Measurements from ENCODE around the gene ENG. TPM values are rescaled to one million over a fixed set of nuclear protein-coding genes. Genes with fewer than 3 reads are reported as not detected.

Gene ENG
- total and polyA plus RNA-seq, 2 of the 4 experiments (the other 2 are of a cell fraction), result 3.6 to 83.3 TPM

DNA sequence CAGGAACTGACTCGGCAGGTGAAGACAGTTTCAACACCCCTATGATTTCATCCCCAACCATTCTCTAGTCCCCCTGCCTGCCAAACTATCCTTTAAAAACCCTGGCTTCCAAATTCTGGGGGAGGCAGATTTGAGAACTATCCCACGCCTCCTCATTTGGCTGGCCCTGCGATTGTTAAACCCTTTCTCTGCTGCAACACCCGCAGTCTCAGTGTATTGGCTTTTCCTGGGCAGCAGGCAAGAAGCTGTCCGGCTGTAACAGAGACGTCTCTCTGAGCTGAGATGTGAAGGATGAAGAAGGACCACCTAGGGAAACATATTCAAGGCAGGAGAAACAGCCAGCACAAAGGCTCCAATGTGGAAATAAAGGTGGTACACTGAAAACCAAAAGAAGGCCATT, 38.4 kb upstream of the ENG start:
- POLR2A ChIA-PET (ENCODE audit: unreplicated experiment), result interaction anchor here (0.5 kb wide), 1 partner anchor 38 kb away, joined by 3 read pairs; the partner anchor contains the start of gene PIP5KL1
- Histone ChIP-seq H3K9ac (ENCODE audit: low read depth, low read length) (no peak overlapping the region), H2AK9ac (replicated peaks; ENCODE audit: low read depth, low read length, poor library complexity) (no peak overlapping the region), H3K27me3 (ENCODE audit: control insufficient read depth, insufficient read depth, low read length) (no peaks in the 10 kb centered on the region), H2AK5ac (ENCODE audit: low read depth, low read length) (no peak overlapping the region), H2BK15ac (ENCODE audit: low read depth, low read length) (no peak overlapping the region), H3K4ac (ENCODE audit: low read depth, low read length) (no peak overlapping the region), H3K79me1 (ENCODE audit: low read depth in 1 of 2, low read length in 2 of 2) (peaks cover 11 to 62% of the 10 kb centered on the region in 2 experiments), H3K23ac (ENCODE audit: low read depth, low read length) (no peak overlapping the region), H3K36me3 (ENCODE audit: control insufficient read depth, insufficient read depth, low read length) (peaks cover 56% of the 10 kb centered on the region), H3K4me3 (ENCODE audit: insufficient read depth, low read depth, low read length) (no peak overlapping the region), H3K56ac (ENCODE audit: extremely low read depth, insufficient read depth, low read length) (no peak overlapping the region), H4K8ac (ENCODE audit: low read depth in 2 of 2, low read length in 2 of 2) (no peak overlapping the region), H3K4me2 (ENCODE audit: low read depth, low read length) (no peak overlapping the region), H2BK20ac (ENCODE audit: low read depth, low read length) (no peak overlapping the region), H2BK120ac (ENCODE audit: low read depth, low read length) (no peak overlapping the region), H3K9me3 (ENCODE audit: control insufficient read depth, insufficient read depth, low read length) (peaks cover 15% of the 10 kb centered on the region), H3K4me1 (ENCODE audit: control insufficient read depth, insufficient read depth, low read length) (peaks cover 10% of the 10 kb centered on the region), H2AFZ (replicated peaks; ENCODE audit: low read length, poor library complexity) (no peak overlapping the region), H2BK5ac (ENCODE audit: low read depth, low read length, poor library complexity, severe bottlenecking) (no peak overlapping the region), H4K91ac (ENCODE audit: insufficient read depth, low read depth, low read length) (no peak overlapping the region), H3K9me1 (ENCODE audit: insufficient read depth, low read length) (peaks cover 13% of the 10 kb centered on the region), H3K18ac (ENCODE audit: low read depth, low read length) (no peak overlapping the region), H4K20me1 (ENCODE audit: insufficient read depth, low read length) (peaks cover 36% of the 10 kb centered on the region), H4K5ac (ENCODE audit: low read depth, low read length) (no peak overlapping the region), H3K14ac (replicated peaks; ENCODE audit: low read depth, low read length) (no peak overlapping the region), H3K27ac (ENCODE audit: insufficient read depth, low read length) (no peak overlapping the region)
- no CpG with 5 or more reads among the region's 6 CpGs for WGBS, 2 experiments (ENCODE audit: extremely low coverage in 2 of 2, insufficient read length in 1 of 2)
- CTCF ChIA-PET, result no interaction called here
- DNase-seq (no peak), ATAC-seq (ENCODE audit: low read depth) (no peak)
- dilution Hi-C loops (cut with HindIII; ENCODE audit: low sequenced_read_pairs, unreplicated experiment) (no loop called here), intact Hi-C loops (cut with micrococcal nuclease) (no loop called here), in situ Hi-C loops (cut with MboI; ENCODE audit: low sequenced_read_pairs) (no loop called here)
- no peak for TF ChIP-seq CEBPB (IDR thresholded peaks at IDR 0.05; ENCODE audit: low read depth, low read length)
- TF ChIP-seq, protein P1, sequence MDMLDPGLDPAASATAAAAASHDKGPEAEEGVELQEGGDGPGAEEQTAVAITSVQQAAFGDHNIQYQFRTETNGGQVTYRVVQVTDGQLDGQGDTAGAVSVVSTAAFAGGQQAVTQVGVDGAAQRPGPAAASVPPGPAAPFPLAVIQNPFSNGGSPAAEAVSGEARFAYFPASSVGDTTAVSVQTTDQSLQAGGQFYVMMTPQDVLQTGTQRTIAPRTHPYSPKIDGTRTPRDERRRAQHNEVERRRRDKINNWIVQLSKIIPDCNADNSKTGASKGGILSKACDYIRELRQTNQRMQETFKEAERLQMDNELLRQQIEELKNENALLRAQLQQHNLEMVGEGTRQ (IDR thresholded peaks at IDR 0.05; ENCODE audit: low read depth, low read length), result no peak
- no peak for TF ChIP-seq SMC3 (IDR thresholded peaks at IDR 0.05; ENCODE audit: low read depth, low read length)
- no peak for TF ChIP-seq RFX5 (IDR thresholded peaks at IDR 0.05; ENCODE audit: low read depth, low read length)
- TF ChIP-seq, protein P2, sequence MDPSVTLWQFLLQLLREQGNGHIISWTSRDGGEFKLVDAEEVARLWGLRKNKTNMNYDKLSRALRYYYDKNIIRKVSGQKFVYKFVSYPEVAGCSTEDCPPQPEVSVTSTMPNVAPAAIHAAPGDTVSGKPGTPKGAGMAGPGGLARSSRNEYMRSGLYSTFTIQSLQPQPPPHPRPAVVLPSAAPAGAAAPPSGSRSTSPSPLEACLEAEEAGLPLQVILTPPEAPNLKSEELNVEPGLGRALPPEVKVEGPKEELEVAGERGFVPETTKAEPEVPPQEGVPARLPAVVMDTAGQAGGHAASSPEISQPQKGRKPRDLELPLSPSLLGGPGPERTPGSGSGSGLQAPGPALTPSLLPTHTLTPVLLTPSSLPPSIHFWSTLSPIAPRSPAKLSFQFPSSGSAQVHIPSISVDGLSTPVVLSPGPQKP (IDR thresholded peaks at IDR 0.05; ENCODE audit: borderline replicate concordance, low read depth, low read length), result no peak
- TF ChIP-seq RCOR1 (IDR thresholded peaks at IDR 0.05; ENCODE audit: insufficient replicate concordance, low read length), result no peak
- no peak for TF ChIP-seq MXI1 (IDR thresholded peaks at IDR 0.05; ENCODE audit: borderline replicate concordance, low read depth, low read length)
- no peak for TF ChIP-seq CHD1 (IDR thresholded peaks at IDR 0.05; ENCODE audit: low read depth, low read length)
- TF ChIP-seq BHLHE40 (IDR thresholded peaks at IDR 0.05; ENCODE audit: low read depth, low read length), result no peak
- BruUV-seq (replicated peaks), result no TSS peak
